Endothelial cell of umbilical vein (primary cell): ENCODE measurements around the gene ABCB6. TPM values are rescaled to one million over a fixed set of nuclear protein-coding genes. Genes with fewer than 3 reads are reported as not detected.

Source experiments
- BruUV-seq: library from RNA; stranded (reverse); fragments of 400-500 nt; replicated peaks from 2 replicates; lab custom pipeline; 2021; lab: Mats Ljungman, UMichigan
- CTCF ChIA-PET: fragments of 300-600, 350-600 bp; sonication (Branson Sonifier 250); formaldehyde crosslinking; loops from one replicate; lab custom pipeline; 2021; ENCODE audit warnings: antibody characterized with exemption, inconsistent platforms; lab: Charles Lee
- POLR2A ChIA-PET: fragments of 300-600, 350-600 bp; sonication (Branson Sonifier 250); formaldehyde crosslinking; loops from one replicate; lab custom pipeline; 2021; ENCODE audit warnings: antibody characterized with exemption, inconsistent platforms; lab: Charles Lee
- DNase-seq: peaks from one replicate; pipeline ENCODE4 v3.0.0-alpha.2; 2011; ENCODE audit warnings: low read depth, low spot score
- FAIRE-seq: peaks from 2 replicates; lab custom pipeline; 2011; peaks lifted over from hg19 to GRCh38; lab: Jason Lieb, UNC
- H2AFZ ChIP-seq: 2 replicates; pipeline ENCODE4 v1.6.0; 2012; ENCODE audit warnings: low read depth, low read length, control low read depth, inconsistent platforms
- H3K27ac ChIP-seq: 2 replicates; pipeline ENCODE4 v1.5.1; 2011; ENCODE audit warnings: low read depth, mild to moderate bottlenecking, control low read depth, low read length, moderate library complexity; ENCODE audit not compliant: insufficient read depth
- H3K27me3 ChIP-seq, 2 experiments: 2 replicates each; pipeline versions ENCODE4 v1.6.0 to v1.6.1; 2011; ENCODE audit warnings: low read length in 2 of 2, mixed read lengths in 1 of 2; ENCODE audit not compliant: control insufficient read depth in 2 of 2, insufficient read depth in 2 of 2
- H3K36me3 ChIP-seq, 2 experiments: 2 replicates in 1 of 2; 3 replicates in 1 of 2; pipeline ENCODE4 v1.5.1; 2011; ENCODE audit warnings: low read length in 2 of 2, mild to moderate bottlenecking in 1 of 2, moderate library complexity in 1 of 2; ENCODE audit not compliant: control insufficient read depth in 2 of 2, insufficient read depth in 2 of 2; ENCODE audit errors: extremely low read depth in 1 of 2
- H3K4me1 ChIP-seq: 3 replicates; pipeline ENCODE4 v1.5.1; 2011; ENCODE audit warnings: mild to moderate bottlenecking, low read length; ENCODE audit not compliant: control insufficient read depth, insufficient read depth; ENCODE audit errors: extremely low read depth
- H3K4me2 ChIP-seq: 2 replicates; pipeline ENCODE4 v1.6.1; 2011; ENCODE audit warnings: low read length, control low read depth, mixed read lengths; ENCODE audit not compliant: insufficient read depth
- H3K4me3 ChIP-seq, 3 experiments: fragments of 200-600 bp in 1 of 3; sonication (generic), shearing (Covaris generic) in 1 of 3; replicated peaks in 1 of 3; 2 replicates each; pipeline ENCODE4 v1.5.1; 2011 to 2016; ENCODE audit warnings: control low read depth in 3 of 3, low read length in 3 of 3, mild to moderate bottlenecking in 2 of 3, inconsistent platforms in 1 of 3, low read depth in 1 of 3, moderate library complexity in 1 of 3; ENCODE audit not compliant: insufficient read depth in 1 of 3
- H3K79me2 ChIP-seq: 2 replicates; pipeline ENCODE4 v1.6.0; 2012; ENCODE audit warnings: low read length, inconsistent platforms; ENCODE audit not compliant: control insufficient read depth, insufficient read depth
- H3K9ac ChIP-seq: replicated peaks from 2 replicates; pipeline ENCODE3; 2011; ENCODE audit warnings: low read length, control low read depth; ENCODE audit not compliant: insufficient read depth; ENCODE audit errors: extremely low read depth
- H3K9me1 ChIP-seq: replicated peaks from 3 replicates; pipeline ENCODE4 v1.6.0; 2011; ENCODE audit warnings: mild to moderate bottlenecking, low read length; ENCODE audit not compliant: control insufficient read depth, insufficient read depth; ENCODE audit errors: extremely low read depth
- H3K9me3 ChIP-seq: replicated peaks from 2 replicates; pipeline ENCODE4 v1.5.1; 2012; ENCODE audit warnings: low read length, inconsistent platforms; ENCODE audit not compliant: control insufficient read depth, insufficient read depth
- H4K20me1 ChIP-seq: replicated peaks from 2 replicates; pipeline ENCODE3; 2011; ENCODE audit warnings: mild to moderate bottlenecking, low read length; ENCODE audit not compliant: control insufficient read depth, insufficient read depth; ENCODE audit errors: extremely low read depth
- EZH2 ChIP-seq: IDR thresholded peaks from 2 replicates; pipeline ENCODE4 v1.6.1; 2012; ENCODE audit warnings: borderline replicate concordance, low read depth, mild to moderate bottlenecking, moderate library complexity, low read length, inconsistent platforms; ENCODE audit not compliant: severe bottlenecking
- FOS ChIP-seq: IDR thresholded peaks from 2 replicates; pipeline ENCODE4 v1.6.1; 2011; ENCODE audit warnings: mild to moderate bottlenecking, low read length, moderate library complexity, borderline replicate concordance; ENCODE audit not compliant: insufficient read depth
- GATA2 ChIP-seq: IDR thresholded peaks from 2 replicates; pipeline ENCODE4 v1.7.0; 2011; ENCODE audit warnings: low read depth, mild to moderate bottlenecking, moderate library complexity, mixed read lengths, low read length; ENCODE audit not compliant: insufficient read length, insufficient read depth
- JUN ChIP-seq: IDR thresholded peaks from 2 replicates; pipeline ENCODE4 v1.6.1; 2011; ENCODE audit warnings: borderline replicate concordance, low read depth; ENCODE audit not compliant: insufficient read length, insufficient read depth
- MYC ChIP-seq: IDR thresholded peaks from one replicate; pipeline ENCODE4 v1.6.1; 2011; ENCODE audit warnings: mild to moderate bottlenecking, low read depth, low read length
- POLR2A ChIP-seq: IDR thresholded peaks from 2 replicates; pipeline ENCODE4 v1.6.1; 2012; ENCODE audit warnings: low read depth, mild to moderate bottlenecking, control low read depth, low read length
- POLR2AphosphoS5 ChIP-seq: IDR thresholded peaks from 2 replicates; pipeline ENCODE4 v1.6.1; 2012; ENCODE audit warnings: low read depth, mild to moderate bottlenecking, control low read depth, low read length, moderate library complexity; ENCODE audit not compliant: insufficient read depth
- dilution Hi-C: fragments of 300-500 bp; cut with MboI; formaldehyde crosslinking; loops from one replicate; pipeline ENCODE4 v1.15.0; 2019; ENCODE audit warnings: low sequenced_read_pairs; ENCODE audit not compliant: extremely low pct_ligation_motif_present
- intact Hi-C: fragments of 100-400 bp; cut with micrococcal nuclease; formaldehyde crosslinking; loops from one replicate; pipeline ENCODE4 v1.10.0; 2022
- polyA plus RNA-seq, 4 experiments: library from polyadenylated mRNA; depleted of rRNA in 3 of 4; stranded (reverse) in 3 of 4; unstranded in 1 of 4; fragments of >200 nt; gene quantifications; 2 replicates each; pipeline versions ENCODE4 v1.2.1 to v1.2.3, GENCODE V29; 2011 to 2012; ENCODE audit warnings: missing spikeins in 1 of 4
- total RNA-seq: library from RNA; stranded (reverse); gene quantifications from 2 replicates; pipeline ENCODE4 v1.2.3, GENCODE V29; 2021
- TF ChIP-seq, protein P1 (sequence below), 2 donors: IDR thresholded peaks; 1 replicate in 1 of 2; 2 replicates in 1 of 2; pipeline ENCODE4 v1.5.1; 2011; ENCODE audit warnings: low read length in 2 of 2, mild to moderate bottlenecking in 2 of 2, moderate library complexity in 2 of 2, control low read depth in 1 of 2, inconsistent platforms in 1 of 2, low read depth in 1 of 2; ENCODE audit not compliant: insufficient read depth in 1 of 2; ENCODE audit errors: extremely low read depth in 1 of 2
- TF ChIP-seq, protein P2 (sequence below): IDR thresholded peaks from 2 replicates; pipeline ENCODE4 v1.6.1; 2011; ENCODE audit not compliant: insufficient read depth, insufficient read length

The ABCB6 gene
- total and polyA plus RNA-seq, 2 donors (not counting 3 experiments of a cell fraction or from before 2014, with no cell fraction given) = 25.7 to 32.5 TPM

DNA sequence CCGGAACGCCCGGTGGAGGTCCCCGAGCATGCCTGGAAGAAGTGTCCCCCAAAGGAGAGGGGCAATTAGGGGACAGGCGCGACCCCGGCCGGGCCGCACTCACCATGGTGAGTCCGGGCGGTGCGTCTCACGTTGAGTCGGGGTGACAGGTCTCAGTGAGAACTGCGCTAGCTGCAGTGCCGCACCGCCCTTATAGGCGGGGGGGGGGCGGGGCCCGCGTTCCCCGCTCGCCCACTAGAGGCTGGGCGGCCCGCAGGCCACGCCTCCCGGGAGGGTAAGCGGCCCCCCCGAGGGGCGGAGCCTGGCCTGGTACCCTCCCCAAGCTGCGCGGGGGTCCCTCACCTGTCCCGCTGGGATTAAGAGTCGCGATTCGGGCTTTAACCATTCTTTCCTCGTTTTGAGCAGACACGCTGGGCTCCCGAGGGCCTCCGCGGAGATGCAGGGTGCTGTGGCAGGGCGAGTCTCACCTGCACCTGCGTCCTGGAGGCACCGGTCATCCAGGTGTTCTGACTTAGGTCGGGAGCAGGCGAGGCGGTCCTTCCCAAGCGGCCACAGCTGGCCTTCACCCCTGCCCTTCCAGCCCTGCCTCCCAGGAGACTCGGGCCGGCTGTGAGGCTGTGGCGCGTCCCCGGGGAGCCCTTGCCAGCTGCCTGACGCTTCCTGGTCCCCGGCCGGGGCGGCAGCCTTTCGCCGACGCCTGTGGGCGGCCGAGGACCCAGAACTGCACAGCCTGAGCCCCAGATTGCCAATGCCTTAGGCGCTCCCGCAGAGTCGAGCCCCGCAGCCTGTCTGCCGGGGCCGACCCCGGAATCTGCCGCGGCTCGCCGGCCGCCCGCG is 35.2 kb upstream of the ABCB6 start, which contains the start of gene TUBA4A:
Gene TUBA4A, minus strand, starts transcription at position 166 of the 837 bp plus-strand sequence. Its CDS starts 60 bp downstream, at position 106.
- peak within 1 kb of the TSS; percentile 92 for H2AFZ ChIP-seq
- ChIA-PET POLR2A (interaction anchor here (1.3 kb wide), 1 partner anchor 9 kb away, joined by 5 read pairs; the partner anchor contains the start of genes GLB1L and STK16), CTCF (interaction anchor here (1.0 to 2.5 kb wide), 6 partner anchors 9 to 41 kb away, joined by 3 to 14 read pairs (median 4); partner anchors contain the start of genes DNAJB2, GLB1L and STK16)
- H3K4me2 ChIP-seq = peak within 1 kb of the TSS; percentile 78
- no peaks in the 10 kb centered on the region for H3K9me1 ChIP-seq
- no peaks in the 10 kb centered on the region for H4K20me1 ChIP-seq
- peak within 1 kb of the TSS; percentile 32 to 53 (median 34) for H3K4me3 ChIP-seq
- H3K79me2 ChIP-seq = no peaks in the 10 kb centered on the region
- peak within 1 kb of the TSS; percentile 21 for H3K9ac ChIP-seq
- H3K36me3 ChIP-seq = no peaks in the 10 kb centered on the region
- no TSS peak for BruUV-seq
- no peak within 1 kb of the TSS for H3K27ac ChIP-seq
- TF ChIP-seq EZH2 (no peak), FOS (no peak), GATA2 (no peak), MYC (no peak), POLR2A (no peak), JUN (no peak), POLR2AphosphoS5 (no peak)
- TF ChIP-seq, protein P1, sequence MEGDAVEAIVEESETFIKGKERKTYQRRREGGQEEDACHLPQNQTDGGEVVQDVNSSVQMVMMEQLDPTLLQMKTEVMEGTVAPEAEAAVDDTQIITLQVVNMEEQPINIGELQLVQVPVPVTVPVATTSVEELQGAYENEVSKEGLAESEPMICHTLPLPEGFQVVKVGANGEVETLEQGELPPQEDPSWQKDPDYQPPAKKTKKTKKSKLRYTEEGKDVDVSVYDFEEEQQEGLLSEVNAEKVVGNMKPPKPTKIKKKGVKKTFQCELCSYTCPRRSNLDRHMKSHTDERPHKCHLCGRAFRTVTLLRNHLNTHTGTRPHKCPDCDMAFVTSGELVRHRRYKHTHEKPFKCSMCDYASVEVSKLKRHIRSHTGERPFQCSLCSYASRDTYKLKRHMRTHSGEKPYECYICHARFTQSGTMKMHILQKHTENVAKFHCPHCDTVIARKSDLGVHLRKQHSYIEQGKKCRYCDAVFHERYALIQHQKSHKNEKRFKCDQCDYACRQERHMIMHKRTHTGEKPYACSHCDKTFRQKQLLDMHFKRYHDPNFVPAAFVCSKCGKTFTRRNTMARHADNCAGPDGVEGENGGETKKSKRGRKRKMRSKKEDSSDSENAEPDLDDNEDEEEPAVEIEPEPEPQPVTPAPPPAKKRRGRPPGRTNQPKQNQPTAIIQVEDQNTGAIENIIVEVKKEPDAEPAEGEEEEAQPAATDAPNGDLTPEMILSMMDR (IDR thresholded peaks at IDR 0.05; ENCODE audit: extremely low read depth in 1 of 2, insufficient read depth in 1 of 2, low read depth in 1 of 2, low read length in 2 of 2) = no peak
- TF ChIP-seq, protein P2, sequence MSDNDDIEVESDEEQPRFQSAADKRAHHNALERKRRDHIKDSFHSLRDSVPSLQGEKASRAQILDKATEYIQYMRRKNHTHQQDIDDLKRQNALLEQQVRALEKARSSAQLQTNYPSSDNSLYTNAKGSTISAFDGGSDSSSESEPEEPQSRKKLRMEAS = no peak
- DNase-seq (peak; percentile 67), FAIRE-seq (peak; percentile 70)
- intact Hi-C loops = loop anchor here (1.0 to 2.0 kb wide), 3 partner anchors 25 to 41 kb away; partner anchors contain the start of genes ABCB6 and DNAJB2
- H3K27me3 ChIP-seq = peaks cover 15 to 16% of the 10 kb centered on the region in 2 experiments
- H3K4me1 ChIP-seq = peaks cover 36% of the 10 kb centered on the region
- dilution Hi-C loops = no loop called here
- H3K9me3 ChIP-seq = no peaks in the 10 kb centered on the region
